Nephron progenitor cell (in vitro differentiated cells): ENCODE measurements around the gene HBG1.
"Not testable (repeated sequence)": the region's sequence is repeated elsewhere in the genome, so short reads cannot be mapped to it uniquely, and the experiment has no call there.

Experiments used
- DNase-seq: peaks from one replicate; pipeline ENCODE4 v3.0.0; 2021
- H3K27ac Mint-ChIP-seq: 2 replicates; pipeline ENCODE4 v1.8.0; 2021; ENCODE audit warnings: mild to moderate bottlenecking, moderate library complexity, mixed read lengths
- H3K27me3 Mint-ChIP-seq: 2 replicates; pipeline ENCODE4 v1.8.0; 2021; ENCODE audit warnings: mild to moderate bottlenecking, low read depth, mixed read lengths; ENCODE audit not compliant: poor library complexity
- H3K36me3 Mint-ChIP-seq: 2 replicates; pipeline ENCODE4 v1.8.0; 2021; ENCODE audit warnings: low read depth, mixed read lengths
- H3K4me1 Mint-ChIP-seq: 2 replicates; pipeline ENCODE4 v1.8.0; 2021; ENCODE audit warnings: mixed read lengths
- H3K4me3 Mint-ChIP-seq: 2 replicates; pipeline ENCODE4 v1.8.0; 2021; ENCODE audit warnings: mild to moderate bottlenecking, moderate library complexity, mixed read lengths
- H3K9me3 Mint-ChIP-seq: 2 replicates; pipeline ENCODE4 v1.8.0; 2021; ENCODE audit warnings: mild to moderate bottlenecking, moderate library complexity, mixed read lengths
- CTCF ChIP-seq: fragments of 200-600 bp; sonication (generic); IDR thresholded peaks from 2 replicates; pipeline ENCODE4 v1.5.0; 2021; ENCODE audit warnings: antibody characterized with exemption

The HBG1 gene

GRCh38 chr11:5252919-5253265 is 3.2 kb upstream of the HBG1 start:
- TF ChIP-seq CTCF = no peak
- H3K4me1 Mint-ChIP-seq = peaks cover 15% of the 10 kb centered on the region
- H3K4me3 Mint-ChIP-seq = no peak overlapping the region

GRCh38 chr11:5252192-5252918 is 2.7 kb upstream of the HBG1 start:
- H3K4me3 Mint-ChIP-seq = no peak overlapping the region
- peaks cover 9% of the 10 kb centered on the region for H3K4me1 Mint-ChIP-seq
- peaks cover 2% of the 10 kb centered on the region for H3K27me3 Mint-ChIP-seq
- H3K36me3 Mint-ChIP-seq = no peaks in the 10 kb centered on the region
- H3K9me3 Mint-ChIP-seq = no peaks in the 10 kb centered on the region
- DNase-seq = no peak
- TF ChIP-seq CTCF = no peak
- H3K27ac Mint-ChIP-seq = no peak overlapping the region

More at GRCh38 chr11:5252919-5253265, 3.2 kb upstream of the HBG1 start:
- Mint-ChIP-seq H3K9me3 (no peaks in the 10 kb centered on the region), H3K36me3 (no peaks in the 10 kb centered on the region), H3K27me3 (peaks cover 2% of the 10 kb centered on the region), H3K27ac (no peak overlapping the region)
- DNase-seq = no peak

GRCh38 chr11:5251746-5252145 is 2.1 kb upstream of the HBG1 start:
- Mint-ChIP-seq H3K9me3 (no peaks in the 10 kb centered on the region), H3K4me3 (no peak overlapping the region), H3K27ac (no peak overlapping the region), H3K27me3 (peaks cover 2% of the 10 kb centered on the region), H3K36me3 (no peaks in the 10 kb centered on the region), H3K4me1 (peaks cover 9% of the 10 kb centered on the region)
- no peak for TF ChIP-seq CTCF
- DNase-seq = no peak

GRCh38 chr11:5250543-5251204 is 1.0 kb upstream of the HBG1 start:
- peaks cover 9% of the 10 kb centered on the region for H3K4me1 Mint-ChIP-seq
- no peak overlapping the region for H3K27ac Mint-ChIP-seq
- no peak for DNase-seq
- H3K36me3 Mint-ChIP-seq = no peaks in the 10 kb centered on the region
- H3K27me3 Mint-ChIP-seq = peaks cover 2% of the 10 kb centered on the region
- H3K4me3 Mint-ChIP-seq = no peak overlapping the region
- H3K9me3 Mint-ChIP-seq = no peaks in the 10 kb centered on the region
- no peak for TF ChIP-seq CTCF

- DNase-seq, H3K36me3 Mint-ChIP-seq, H3K9me3 Mint-ChIP-seq, H3K27ac Mint-ChIP-seq, H3K4me1 Mint-ChIP-seq, H3K27me3 Mint-ChIP-seq, H3K4me3 Mint-ChIP-seq: not testable (repeated sequence)
Measured at GRCh38 chr11:5248498-5248897, 1.2 kb downstream of the HBG1 start.

GRCh38 chr11:5247472-5248192 is 2.0 kb downstream of the HBG1 start:
- TF ChIP-seq CTCF = no peak
- Mint-ChIP-seq H3K4me1 (peaks cover 5% of the 10 kb centered on the region), H3K9me3 (no peaks in the 10 kb centered on the region), H3K27me3 (no peaks in the 10 kb centered on the region), H3K27ac (no peak overlapping the region), H3K4me3 (no peak overlapping the region), H3K36me3 (no peaks in the 10 kb centered on the region)
- no peak for DNase-seq
